GM23248 (cell line): Measurements from ENCODE around the gene NCBP2L. TPM values are rescaled to one million over a fixed set of nuclear protein-coding genes. Genes with fewer than 3 reads are reported as not detected.

Experiments used
- DNase-seq: peaks from one replicate; pipeline ENCODE4 v3.0.0-alpha.2; 2015
- H2AFZ ChIP-seq: fragments of 200-600 bp; sonication (generic); 2 replicates; pipeline ENCODE4 v1.6.1; 2016; ENCODE audit warnings: antibody characterized with exemption
- H3F3A ChIP-seq: fragments of 200-600 bp; sonication (generic); 2 replicates; pipeline ENCODE4 v1.6.1; 2016; ENCODE audit warnings: mild to moderate bottlenecking, antibody characterized with exemption, mixed run types; ENCODE audit not compliant: insufficient read depth
- H3K27ac ChIP-seq: fragments of 200-600 bp; sonication (generic); 2 replicates; pipeline ENCODE4 v1.5.1; 2016; ENCODE audit warnings: mild to moderate bottlenecking
- H3K27me3 ChIP-seq: fragments of 200-600 bp; sonication (generic); replicated peaks from 2 replicates; pipeline ENCODE4 v1.6.1; 2016; ENCODE audit warnings: mild to moderate bottlenecking; ENCODE audit not compliant: insufficient read depth
- H3K36me3 ChIP-seq: fragments of 200-600 bp; sonication (generic); 2 replicates; pipeline ENCODE4 v1.6.1; 2016; ENCODE audit warnings: low read depth, mild to moderate bottlenecking
- H3K4me1 ChIP-seq: fragments of 200-600 bp; sonication (generic); 2 replicates; pipeline ENCODE4 v1.6.1; 2016; ENCODE audit warnings: mild to moderate bottlenecking; ENCODE audit not compliant: insufficient read depth
- H3K4me2 ChIP-seq: fragments of 200-600 bp; sonication (generic); one replicate; pipeline ENCODE4 v1.6.1; 2016; ENCODE audit warnings: mild to moderate bottlenecking; ENCODE audit not compliant: unreplicated experiment
- H3K4me3 ChIP-seq: fragments of 200-600 bp; sonication (generic); 2 replicates; pipeline ENCODE4 v1.5.1; 2016; ENCODE audit warnings: mild to moderate bottlenecking
- H3K79me2 ChIP-seq: fragments of 200-600 bp; sonication (generic); 2 replicates; pipeline ENCODE4 v1.6.1; 2016; ENCODE audit warnings: mild to moderate bottlenecking; ENCODE audit not compliant: insufficient read depth
- H3K9ac ChIP-seq: fragments of 200-600 bp; sonication (generic); 2 replicates; pipeline ENCODE4 v1.6.1; 2016; ENCODE audit warnings: mild to moderate bottlenecking
- H3K9me2 ChIP-seq: fragments of 200-600 bp; sonication (generic); 2 replicates; pipeline ENCODE4 v1.6.1; 2016; ENCODE audit warnings: mixed run types, mild to moderate bottlenecking, moderate library complexity; ENCODE audit not compliant: insufficient read depth
- H3K9me3 ChIP-seq: fragments of 200-600 bp; sonication (generic); one replicate; pipeline ENCODE4 v1.6.1; 2017; ENCODE audit warnings: low read depth
- H4K20me1 ChIP-seq: fragments of 200-600 bp; sonication (generic); 2 replicates; pipeline ENCODE4 v1.6.0; 2016; ENCODE audit not compliant: insufficient read depth
- EZH2 ChIP-seq: fragments of 200-600 bp; sonication (generic); IDR thresholded peaks from 2 replicates; pipeline ENCODE4 v1.6.1; 2018; ENCODE audit warnings: antibody characterized with exemption, mild to moderate bottlenecking; ENCODE audit not compliant: insufficient read depth, poor library complexity, severe bottlenecking
- EZH2phosphoT487 ChIP-seq: fragments of 200-600 bp; sonication (generic); IDR thresholded peaks from 2 replicates; pipeline ENCODE4 v1.6.1; 2018; ENCODE audit warnings: antibody characterized with exemption, moderate library complexity, mild to moderate bottlenecking, low read depth; ENCODE audit not compliant: insufficient read depth
- WGBS, 2 experiments: methylation state at CpG; one replicate each; pipeline ENCODE4 v1.1.6; 2015 to 2017; ENCODE audit warnings: low lambda C conversion rate in 2 of 2, low coverage in 1 of 2; ENCODE audit errors: missing lambda C conversion rate in 2 of 2; 5-methylcytosine and 5-hydroxymethylcytosine counted together
- in situ Hi-C: fragments of 300-500 bp; cut with MboI; formaldehyde crosslinking; loops from 2 replicates; pipeline ENCODE4 v1.15.0; 2020
- polyA plus RNA-seq: library from polyadenylated mRNA; unstranded; fragments of >200 nt; fragmentation: Nextera tagmentation; extraction: Ambion mirVana; gene quantifications from 2 replicates; pipeline ENCODE4 v1.2.1, GENCODE V29; 2016
- total RNA-seq: library from RNA; depleted of rRNA; stranded (reverse); fragments of >200 nt; shearing (Covaris generic); gene quantifications from 2 replicates; pipeline ENCODE4 v1.2.3, GENCODE V29; 2014

NCBP2L gene
- total and polyA plus RNA-seq, 2 experiments from 2014 or later: not detected

DNA sequence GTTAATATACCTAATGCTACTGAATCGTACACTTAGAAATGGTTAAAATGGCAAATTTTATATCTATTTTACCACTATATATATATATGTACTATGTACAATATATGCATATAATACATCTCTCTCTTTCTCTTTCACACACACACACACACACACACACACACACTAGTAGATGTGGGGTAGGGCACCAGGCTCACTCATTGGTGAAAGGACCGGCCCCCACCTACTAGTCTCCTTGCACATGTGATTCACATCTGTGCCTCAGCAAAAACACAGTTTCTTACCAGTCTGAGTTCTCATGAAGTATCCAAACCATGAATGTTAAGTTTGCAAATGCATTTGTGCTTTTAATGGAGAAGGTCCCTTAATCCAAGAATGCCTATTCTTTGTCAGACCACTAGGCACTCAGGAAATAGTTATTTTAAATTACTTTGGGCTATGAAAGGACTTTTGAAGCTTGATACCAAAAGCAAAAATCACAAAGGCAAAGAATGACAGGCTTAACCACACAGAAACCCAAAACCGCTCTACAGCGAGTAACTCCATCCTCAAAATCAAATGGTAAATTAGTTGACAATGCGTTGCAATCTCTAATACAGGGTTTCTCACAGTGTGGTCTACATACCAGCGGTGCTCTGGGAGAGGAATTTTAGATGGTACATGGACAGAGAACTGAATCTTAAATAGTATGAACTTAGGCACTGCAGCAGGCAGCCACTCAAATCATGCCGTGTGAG, 7.8 kb upstream of the NCBP2L start:
- Histone ChIP-seq H3K9me3 (no peaks in the 10 kb centered on the region), H3K27ac (no peak overlapping the region), H3K9me2 (no peaks in the 10 kb centered on the region), H3K4me2 (no peak overlapping the region), H3F3A (no peaks in the 10 kb centered on the region), H3K9ac (no peak overlapping the region), H3K79me2 (no peaks in the 10 kb centered on the region), H2AFZ (no peak overlapping the region), H3K27me3 (no peaks in the 10 kb centered on the region), H4K20me1 (no peaks in the 10 kb centered on the region), H3K36me3 (no peaks in the 10 kb centered on the region), H3K4me3 (no peak overlapping the region), H3K4me1 (no peaks in the 10 kb centered on the region)
- TF ChIP-seq EZH2phosphoT487 (no peak), EZH2 (no peak)
- no peak for DNase-seq
- 80 to 84% methylated on average over 7 of the region's 7 CpGs for WGBS, 2 experiments
- in situ Hi-C loops: no loop called here

DNA sequence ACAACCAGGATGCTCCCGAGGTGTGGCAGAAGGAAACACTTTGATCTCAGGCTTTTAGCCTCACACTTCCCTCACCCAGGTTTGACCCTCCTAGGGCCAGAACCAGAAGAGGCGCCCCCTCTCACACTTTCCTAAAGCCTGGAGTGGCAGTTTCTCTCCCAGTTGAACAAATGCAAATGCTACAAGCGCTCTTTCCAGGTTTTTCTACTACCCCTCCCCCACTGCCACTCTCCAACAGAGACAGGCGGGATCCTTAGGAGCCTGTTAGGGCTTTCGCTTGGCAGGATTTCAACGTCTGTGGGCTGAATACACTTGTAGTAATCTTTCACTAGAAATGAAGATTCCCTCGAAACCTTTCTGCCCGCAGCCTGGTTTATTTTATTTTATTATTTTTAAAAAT, 4.3 kb upstream of the NCBP2L start:
- Histone ChIP-seq H3K36me3 (no peaks in the 10 kb centered on the region), H4K20me1 (no peaks in the 10 kb centered on the region), H3K4me1 (no peaks in the 10 kb centered on the region), H3K9me3 (no peaks in the 10 kb centered on the region), H3F3A (no peaks in the 10 kb centered on the region), H3K9ac (no peak overlapping the region), H2AFZ (no peak overlapping the region), H3K4me3 (no peak overlapping the region), H3K9me2 (no peaks in the 10 kb centered on the region), H3K27me3 (no peaks in the 10 kb centered on the region), H3K79me2 (no peaks in the 10 kb centered on the region), H3K27ac (no peak overlapping the region), H3K4me2 (no peak overlapping the region)
- in situ Hi-C loops: no loop called here
- DNase-seq: no peak
- WGBS, 2 experiments: 85 to 93% methylated on average over 6 to 8 of the region's 8 CpGs
- TF ChIP-seq EZH2 (no peak), EZH2phosphoT487 (no peak)

DNA sequence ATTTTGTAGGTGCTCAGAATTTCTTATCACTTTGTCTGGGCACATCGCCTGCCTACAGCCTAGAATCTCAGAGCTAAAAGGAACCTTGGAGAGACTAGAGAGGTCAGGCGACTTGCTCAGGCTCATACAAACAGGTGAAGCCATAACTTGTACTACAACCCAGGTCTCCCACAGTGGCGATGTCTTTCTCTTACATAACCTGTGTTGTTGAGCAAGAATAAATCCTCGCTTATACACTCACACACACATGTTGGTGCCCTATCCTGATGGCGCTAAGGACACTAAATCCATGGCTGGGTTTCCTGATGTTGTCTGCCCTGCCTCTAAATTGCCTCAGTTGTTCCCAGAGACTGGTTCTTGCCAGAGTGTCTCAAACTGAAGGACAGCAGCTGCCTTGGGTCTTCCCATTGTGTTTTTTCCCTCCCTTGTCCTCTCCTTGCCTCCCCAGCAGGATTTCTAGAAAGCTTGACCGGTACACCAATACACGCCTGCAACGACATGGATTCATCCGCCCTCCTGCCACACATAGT, 3.6 kb upstream of the NCBP2L start:
- Histone ChIP-seq H3K27me3 (no peaks in the 10 kb centered on the region), H3K27ac (no peak overlapping the region), H3K9me3 (no peaks in the 10 kb centered on the region), H3K4me1 (no peaks in the 10 kb centered on the region), H3K9me2 (no peaks in the 10 kb centered on the region), H4K20me1 (no peaks in the 10 kb centered on the region), H2AFZ (no peak overlapping the region), H3K4me2 (no peak overlapping the region), H3K79me2 (no peaks in the 10 kb centered on the region), H3K36me3 (no peaks in the 10 kb centered on the region), H3K4me3 (no peak overlapping the region), H3F3A (no peaks in the 10 kb centered on the region), H3K9ac (no peak overlapping the region)
- in situ Hi-C loops: no loop called here
- 97 to 99% methylated on average over 8 to 9 of the region's 9 CpGs for WGBS, 2 experiments
- TF ChIP-seq EZH2phosphoT487 (no peak), EZH2 (no peak)
- no peak for DNase-seq

DNA sequence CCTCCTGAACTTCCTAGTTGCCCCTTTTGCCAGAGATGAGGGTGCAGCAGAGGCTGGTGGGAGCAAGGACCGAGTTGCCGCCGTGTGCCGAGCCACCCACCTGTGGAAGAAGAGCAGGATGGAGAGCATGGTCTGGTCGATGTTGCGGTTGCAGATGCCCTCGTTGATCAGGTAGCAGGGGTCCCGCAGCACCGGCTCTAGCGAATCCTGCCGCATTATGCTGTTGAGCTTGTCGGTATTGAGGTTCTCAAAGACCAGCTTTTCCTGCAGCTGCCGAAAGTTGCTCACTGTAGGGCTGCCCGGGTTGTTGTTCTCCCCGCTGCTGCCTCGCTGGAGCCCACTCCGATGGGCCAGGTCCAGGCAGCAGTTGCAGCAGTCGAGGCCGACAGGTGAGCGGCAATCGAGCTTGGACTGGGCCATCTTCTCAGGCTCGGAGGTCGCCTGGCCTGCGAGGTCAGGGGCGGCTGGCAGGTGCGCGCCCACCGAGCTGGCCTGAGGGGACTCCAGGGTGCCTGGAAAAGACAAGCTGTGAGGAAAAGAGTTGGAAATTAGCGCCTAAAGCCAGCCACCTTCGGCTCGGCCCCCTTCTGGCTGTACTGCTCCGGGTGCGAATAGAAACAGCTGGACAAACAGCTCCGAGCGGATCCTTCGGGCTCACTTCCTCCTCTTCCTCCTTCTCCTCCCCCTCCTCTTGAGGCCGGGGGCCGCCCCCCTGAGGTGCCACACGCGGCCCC, 2.4 kb upstream of the NCBP2L start:
- no peaks in the 10 kb centered on the region for H3F3A ChIP-seq
- no peaks in the 10 kb centered on the region for H3K79me2 ChIP-seq
- in situ Hi-C loops: no loop called here
- no peaks in the 10 kb centered on the region for H3K9me2 ChIP-seq
- no peak for TF ChIP-seq EZH2phosphoT487
- TF ChIP-seq EZH2: no peak
- H3K36me3 ChIP-seq: no peaks in the 10 kb centered on the region
- no peaks in the 10 kb centered on the region for H4K20me1 ChIP-seq
- no peak overlapping the region for H3K27ac ChIP-seq
- H3K4me2 ChIP-seq: peak overlapping the region; percentile 85
- peak overlapping the region; percentile 91 for H2AFZ ChIP-seq
- H3K27me3 ChIP-seq: no peaks in the 10 kb centered on the region
- no peaks in the 10 kb centered on the region for H3K4me1 ChIP-seq
- peak overlapping the region; percentile 62 for H3K9ac ChIP-seq
- 33 to 35% methylated on average over 16 to 26 of the region's 40 CpGs for WGBS, 2 experiments
- no peaks in the 10 kb centered on the region for H3K9me3 ChIP-seq
- H3K4me3 ChIP-seq: peak overlapping the region; percentile 74
- DNase-seq: no peak
